HEK293T (cell line): ENCODE results near the gene SECISBP2.
A peak's percentile ranks its signal among the peaks of the same experiment; 100 is the strongest.

Experiments
- CTCF ChIA-PET: fragments of 350-600 bp; formaldehyde crosslinking; extraction: SDS; loops from one replicate; lab custom pipeline; 2021; ENCODE audit warnings: antibody characterized with exemption, inconsistent platforms; lab: Yijun Ruan, JAX
- POLR2A ChIA-PET: fragments of 350-600 bp; formaldehyde crosslinking; extraction: SDS; loops from one replicate; lab custom pipeline; 2020; ENCODE audit warnings: antibody characterized with exemption, inconsistent platforms; lab: Yijun Ruan, JAX
- DNase-seq: peaks from one replicate; pipeline ENCODE4 v3.0.0; 2012; ENCODE audit warnings: mixed read lengths; ENCODE audit errors: extremely low spot score
- ARNT ChIP-seq: fragments of 450-650 bp; IDR thresholded peaks from 2 replicates; pipeline ENCODE4 v1.6.1; 2017; ENCODE audit warnings: mild to moderate bottlenecking
- BHLHE40 ChIP-seq: fragments of 450-650 bp; IDR thresholded peaks from 2 replicates; pipeline ENCODE4 v1.6.1; 2016; ENCODE audit warnings: mild to moderate bottlenecking, moderate library complexity, borderline replicate concordance
- CTBP1 ChIP-seq: fragments of 450-650 bp; IDR thresholded peaks from 2 replicates; pipeline ENCODE4 v1.6.1; 2016; ENCODE audit warnings: borderline replicate concordance
- ELF4 ChIP-seq: fragments of 450-650 bp; IDR thresholded peaks from 2 replicates; pipeline ENCODE4 v1.6.1; 2017; ENCODE audit warnings: antibody characterized with exemption
- FOXA1 ChIP-seq: fragments of 450-650 bp; IDR thresholded peaks from 2 replicates; pipeline ENCODE4 v1.6.1; 2016; ENCODE audit warnings: mild to moderate bottlenecking
- FOXK2 ChIP-seq: fragments of 450-650 bp; IDR thresholded peaks from 2 replicates; pipeline ENCODE4 v1.6.1; 2016; ENCODE audit warnings: mild to moderate bottlenecking
- FOXM1 ChIP-seq: fragments of 450-650 bp; IDR thresholded peaks from 2 replicates; pipeline ENCODE4 v1.6.1; 2017; ENCODE audit warnings: mild to moderate bottlenecking, borderline replicate concordance
- HDGF ChIP-seq: fragments of 450-650 bp; IDR thresholded peaks from 2 replicates; pipeline ENCODE4 v1.6.1; 2017; ENCODE audit warnings: antibody characterized with exemption, borderline replicate concordance
- L3MBTL2 ChIP-seq: fragments of 450-650 bp; conservative IDR thresholded peaks from 2 replicates; pipeline ENCODE4 v1.6.1; 2016; ENCODE audit warnings: mild to moderate bottlenecking
- LEF1 ChIP-seq: fragments of 450-650 bp; IDR thresholded peaks from 2 replicates; pipeline ENCODE4 v1.6.1; 2017; ENCODE audit warnings: mild to moderate bottlenecking, borderline replicate concordance
- NFRKB ChIP-seq: fragments of 450-650 bp; IDR thresholded peaks from 2 replicates; pipeline ENCODE4 v1.6.1; 2016; ENCODE audit warnings: mild to moderate bottlenecking, moderate library complexity
- PKNOX1 ChIP-seq: fragments of 450-650 bp; IDR thresholded peaks from 2 replicates; pipeline ENCODE4 v1.6.1; 2016
- SP1 ChIP-seq: fragments of 450-650 bp; IDR thresholded peaks from 2 replicates; pipeline ENCODE4 v1.6.1; 2017
- SUZ12 ChIP-seq: fragments of 450-650 bp; IDR thresholded peaks from 2 replicates; pipeline ENCODE4 v1.6.1; 2016; ENCODE audit warnings: mild to moderate bottlenecking
- TARDBP ChIP-seq: fragments of 450-650 bp; IDR thresholded peaks from 2 replicates; pipeline ENCODE4 v1.6.1; 2016
- ZNF384 ChIP-seq: fragments of 450-650 bp; IDR thresholded peaks from 2 replicates; pipeline ENCODE4 v1.6.1; 2016

Gene SECISBP2

GRCh38 chr9:89313842-89314241, 4.5 kb upstream of the SECISBP2 start:
- TF ChIP-seq SP1: no peak
- no peak for TF ChIP-seq NFRKB
- no peak for TF ChIP-seq ARNT
- no peak for TF ChIP-seq L3MBTL2
- no peak for TF ChIP-seq SUZ12
- TF ChIP-seq ZNF384: no peak
- TF ChIP-seq PKNOX1: no peak
- TF ChIP-seq FOXA1: no peak
- no peak for TF ChIP-seq CTBP1
- TF ChIP-seq HDGF: no peak
- ChIA-PET POLR2A (interaction anchor here (0.7 kb wide), 1 partner anchor 61 kb away, joined by 3 read pairs; no protein-coding TSS in a partner anchor), CTCF (no interaction called here)
- DNase-seq: no peak

- ChIA-PET CTCF (interaction anchor here (0.6 kb wide), 1 partner anchor 9 kb away, joined by 3 read pairs; no protein-coding TSS in a partner anchor), POLR2A (interaction anchor here (0.7 kb wide), 1 partner anchor 1071 kb away, joined by 3 read pairs; no protein-coding TSS in a partner anchor)
- no peak for DNase-seq
- no peak for TF ChIP-seq HDGF
- no peak for TF ChIP-seq SUZ12
- TF ChIP-seq L3MBTL2: no peak
- TF ChIP-seq ARNT: no peak
- no peak for TF ChIP-seq ELF4
- no peak for TF ChIP-seq FOXM1
- no peak for TF ChIP-seq FOXK2
- TF ChIP-seq ZNF384: no peak
- no peak for TF ChIP-seq LEF1
- no peak for TF ChIP-seq BHLHE40
Observed at GRCh38 chr9:89314955-89315354, 3.3 kb upstream of the SECISBP2 start.

GRCh38 chr9:89315482-89315881, 2.8 kb upstream of the SECISBP2 start:
- CTCF ChIA-PET: interaction anchor here (0.6 kb wide), 1 partner anchor 8 kb away, joined by 3 read pairs; no protein-coding TSS in a partner anchor
- DNase-seq: no peak
- TF ChIP-seq BHLHE40 (no peak), HDGF (no peak), ARNT (no peak), PKNOX1 (no peak), NFRKB (no peak), FOXM1 (no peak), ELF4 (no peak), FOXA1 (no peak), FOXK2 (no peak), L3MBTL2 (no peak), TARDBP (no peak), CTBP1 (no peak), LEF1 (no peak), ZNF384 (no peak), SP1 (no peak), SUZ12 (no peak)
- POLR2A ChIA-PET: interaction anchor here (0.7 kb wide), 1 partner anchor 1072 kb away, joined by 3 read pairs; no protein-coding TSS in a partner anchor

- ChIA-PET POLR2A (interaction anchor here (1.0 kb wide), 1 partner anchor 231 kb away, joined by 4 read pairs; no protein-coding TSS in a partner anchor), CTCF (no interaction called here)
- no peak for DNase-seq
- TF ChIP-seq ELF4 (0 out of 2 replicates have a peak, but pooled peaks have one; percentile 23), FOXA1 (no peak)
Observed at GRCh38 chr9:89317282-89317681, 1.0 kb upstream of the SECISBP2 start.

- TF ChIP-seq PKNOX1 (no peak), SP1 (no peak), L3MBTL2 (no peak), NFRKB (no peak), SUZ12 (no peak), FOXM1 (no peak), FOXA1 (no peak), BHLHE40 (no peak), CTBP1 (no peak), HDGF (no peak), ELF4 (no peak), FOXK2 (no peak), ARNT (no peak), ZNF384 (no peak), LEF1 (no peak), TARDBP (no peak)
- ChIA-PET CTCF (interaction anchor here (0.7 to 1.0 kb wide), 2 partner anchors 9 to 230 kb away, joined by 3 read pairs; no protein-coding TSS in a partner anchor), POLR2A (interaction anchor here (0.6 to 1.4 kb wide), 7 partner anchors 9 to 230 kb away, joined by 3 to 9 read pairs (median 3); no protein-coding TSS in a partner anchor)
- DNase-seq: no peak
Observed at GRCh38 chr9:89319015-89319905, 960 bp downstream of the SECISBP2 start.

GRCh38 chr9:89323390-89323789, 5.1 kb downstream of the SECISBP2 start:
- ChIA-PET CTCF (interaction anchor here (0.7 kb wide), 1 partner anchor 8 kb away, joined by 3 read pairs; no protein-coding TSS in a partner anchor), POLR2A (interaction anchor here (1.7 kb wide), 1 partner anchor 13 kb away, joined by 6 read pairs; no protein-coding TSS in a partner anchor)
- TF ChIP-seq FOXK2 (no peak), SUZ12 (no peak), ARNT (no peak), PKNOX1 (no peak), NFRKB (no peak), TARDBP (no peak), HDGF (no peak), ELF4 (no peak), FOXA1 (no peak), SP1 (no peak), BHLHE40 (no peak), L3MBTL2 (no peak)
- no peak for DNase-seq
